IMR-90 (cell line): ENCODE data around the gene KRT222. TPM values are rescaled to one million over a fixed set of nuclear protein-coding genes. Genes with fewer than 3 reads are reported as not detected.

ENCODE experiments used
- polyA plus RNA-seq, 3 experiments: library from polyadenylated mRNA; depleted of rRNA; stranded (reverse); fragments of >200 nt; gene quantifications; 2 replicates each; pipeline ENCODE4 v1.2.3, GENCODE V29; 2012; ENCODE audit warnings: low replicate concordance in 1 of 3
- total RNA-seq: library from RNA; depleted of rRNA; stranded (reverse); fragments of >200 nt; gene quantifications from 2 replicates; pipeline ENCODE4 v1.2.3, GENCODE V29; 2012; rRNA removed

The KRT222 gene
- total and polyA plus RNA-seq, 2 of the 4 experiments (the other 2 are of a cell fraction), result not detected

Other genes with a start within 250 kb of the KRT222 start
- gene TOP2A, start 247.3 kb downstream of the KRT222 start, total RNA-seq, result 68.5 and 118 TPM in 2 replicates
- gene TOP2A, start 247.3 kb downstream of the KRT222 start, polyA plus RNA-seq (2012; rRNA removed), result 40.2 and 43.4 TPM in 2 replicates
- 257 and 308 TPM in 2 replicates for gene IGFBP4, start 221.7 kb downstream of the KRT222 start, total RNA-seq
- gene IGFBP4, start 221.7 kb downstream of the KRT222 start, polyA plus RNA-seq (2012; rRNA removed), result 1,187 TPM in 2 replicates
- gene TNS4, start 163.6 kb downstream of the KRT222 start, total RNA-seq, result 0.28 TPM in 1 of 2 replicates, not detected in the other
- gene TNS4, start 163.6 kb downstream of the KRT222 start, polyA plus RNA-seq (2012; rRNA removed), result 0.07 TPM in 1 of 2 replicates, not detected in the other
- 0.28 and 0.36 TPM in 2 replicates for gene CCR7, start 99.7 kb downstream of the KRT222 start, total RNA-seq
- 0.14 and 0.22 TPM in 2 replicates for gene CCR7, start 99.7 kb downstream of the KRT222 start, polyA plus RNA-seq (2012; rRNA removed)
- 119 and 169 TPM in 2 replicates for gene SMARCE1, start 17.4 kb downstream of the KRT222 start, total RNA-seq
- 62.4 and 66.2 TPM in 2 replicates for gene SMARCE1, start 17.4 kb downstream of the KRT222 start, polyA plus RNA-seq (2012; rRNA removed)
- gene KRT24, start 38.6 kb upstream of the KRT222 start, total RNA-seq, result not detected in 2 replicates
- not detected in 2 replicates for gene KRT24, start 38.6 kb upstream of the KRT222 start, polyA plus RNA-seq (2012; rRNA removed)
- not detected in 2 replicates for gene KRT25, start 90.2 kb upstream of the KRT222 start, total RNA-seq
- gene KRT25, start 90.2 kb upstream of the KRT222 start, polyA plus RNA-seq (2012; rRNA removed), result not detected in 2 replicates
- gene KRT26, start 107.0 kb upstream of the KRT222 start, total RNA-seq, result not detected in 2 replicates
- gene KRT26, start 107.0 kb upstream of the KRT222 start, polyA plus RNA-seq (2012; rRNA removed), result not detected in 2 replicates
- not detected in 2 replicates for gene KRT27, start 117.4 kb upstream of the KRT222 start, total RNA-seq
- gene KRT27, start 117.4 kb upstream of the KRT222 start, polyA plus RNA-seq (2012; rRNA removed), result not detected in 2 replicates
- gene KRT28, start 134.8 kb upstream of the KRT222 start, total RNA-seq, result not detected in 2 replicates
- not detected in 2 replicates for gene KRT28, start 134.8 kb upstream of the KRT222 start, polyA plus RNA-seq (2012; rRNA removed)
- gene KRT10, start 157.4 kb upstream of the KRT222 start, total RNA-seq, result 0.18 and 1.1 TPM in 2 replicates
- gene KRT10, start 157.4 kb upstream of the KRT222 start, polyA plus RNA-seq (2012; rRNA removed), result 18.3 and 18.5 TPM in 2 replicates
- not detected in 2 replicates for gene KRT12, start 202.0 kb upstream of the KRT222 start, total RNA-seq
- gene KRT12, start 202.0 kb upstream of the KRT222 start, polyA plus RNA-seq (2012; rRNA removed), result not detected in 2 replicates
- gene KRT20, start 220.1 kb upstream of the KRT222 start, total RNA-seq, result not detected in 2 replicates
- not detected in 2 replicates for gene KRT20, start 220.1 kb upstream of the KRT222 start, polyA plus RNA-seq (2012; rRNA removed)